A549 treated with CpdA at 1 μM for 4 hours (cell line): ENCODE measurements around the gene TMEM117. TPM values are rescaled to one million over a fixed set of nuclear protein-coding genes. Genes with fewer than 3 reads are reported as not detected.

Experiments used
- total RNA-seq: library from RNA; stranded (reverse); fragments of 200-300 nt; extraction: Qiagen RNA extraction; gene quantifications from 5 replicates; pipeline ENCODE4 v1.2.3, GENCODE V29; 2022; ENCODE audit warnings: low read depth

TMEM117 gene
- total RNA-seq, result 1.5 to 2.8 TPM (median 2.6 TPM) in 5 replicates

GRCh38 chr12:43835656-43836474, at the start of gene TMEM117:
Gene TMEM117 (plus strand): TSS chr12:43836081.

GRCh38 chr12:43805860-43806736, 29.8 kb upstream of the TMEM117 start, which contains the start of gene TWF1:
Gene TWF1 (minus strand): TSS chr12:43806317. CDS start chr12:43806245, 72 bp downstream.

Other genes starting within 250 kb of the TMEM117 start
- 2.6 to 5.5 TPM (median 3.7 TPM) in 5 replicates for gene PUS7L, start 77.3 kb upstream of the TMEM117 start, total RNA-seq
- 3.5 to 5.3 TPM (median 4.5 TPM) in 5 replicates for gene IRAK4, start 77.1 kb upstream of the TMEM117 start, total RNA-seq
- 67.2 to 96.6 TPM (median 74.5 TPM) in 5 replicates for gene TWF1, start 29.8 kb upstream of the TMEM117 start, total RNA-seq